Amniotic epithelial cell (primary cell): ENCODE results near the gene ZNF618.
A peak's percentile ranks its signal among the peaks of the same experiment; 100 is the strongest.

Experiments
- DNase-seq: peaks from one replicate; pipeline ENCODE4 v3.0.0-alpha.2; 2010; ENCODE audit warnings: low read depth

ZNF618 gene

DNA sequence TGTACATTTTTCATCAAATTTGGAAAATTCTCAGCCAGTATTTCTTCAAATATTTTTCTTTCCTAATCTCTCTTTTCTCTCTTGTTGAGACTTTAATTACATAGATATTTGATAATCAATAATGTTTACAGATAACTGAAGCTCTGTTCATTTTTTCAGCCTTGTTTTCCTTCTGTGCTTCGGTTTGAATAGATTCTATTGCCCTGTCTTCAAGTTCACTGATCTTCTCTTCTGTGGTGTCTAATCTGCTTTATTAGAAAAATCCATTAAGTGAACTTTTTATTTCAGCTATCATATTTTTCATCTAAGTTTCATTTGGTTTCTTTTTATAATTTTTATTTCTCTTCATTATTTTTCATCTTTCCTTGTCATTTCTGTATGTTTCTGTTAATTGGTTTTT lies 147.9 kb downstream of the ZNF618 start:
- DNase-seq: no peak

DNA sequence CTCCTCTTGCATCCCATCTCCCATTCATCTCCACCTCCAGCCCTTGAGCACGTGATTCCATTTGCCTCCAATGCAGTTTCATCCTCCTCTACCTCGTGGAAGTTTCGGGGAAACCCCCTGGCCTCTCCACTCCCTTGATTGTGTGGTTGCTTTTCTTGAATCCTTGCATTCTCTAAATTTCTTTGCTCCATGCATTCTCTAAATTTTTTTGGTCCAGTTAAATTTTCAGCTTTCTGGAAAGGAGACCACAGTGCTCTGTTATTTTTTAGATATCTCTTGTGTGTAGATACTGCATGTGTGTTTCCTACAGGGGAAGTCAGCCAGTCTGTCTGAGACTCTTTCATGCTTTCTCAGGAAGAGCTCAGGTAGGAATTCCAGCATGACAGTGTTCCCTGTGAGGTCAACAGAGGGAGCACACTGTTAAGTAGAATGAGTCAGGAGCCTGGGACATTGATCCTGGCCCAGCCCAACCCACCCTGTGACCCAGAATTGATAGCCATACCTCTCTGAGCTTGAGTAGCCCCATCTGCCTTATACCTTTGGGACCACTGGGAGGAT lies 149.2 kb downstream of the ZNF618 start:
- DNase-seq: peak; percentile 7

GRCh38 chr9:114025760-114026159 lies 149.7 kb downstream of the ZNF618 start:
- no peak for DNase-seq

GRCh38 chr9:114026335-114026734 lies 150.2 kb downstream of the ZNF618 start:
- no peak for DNase-seq

DNA sequence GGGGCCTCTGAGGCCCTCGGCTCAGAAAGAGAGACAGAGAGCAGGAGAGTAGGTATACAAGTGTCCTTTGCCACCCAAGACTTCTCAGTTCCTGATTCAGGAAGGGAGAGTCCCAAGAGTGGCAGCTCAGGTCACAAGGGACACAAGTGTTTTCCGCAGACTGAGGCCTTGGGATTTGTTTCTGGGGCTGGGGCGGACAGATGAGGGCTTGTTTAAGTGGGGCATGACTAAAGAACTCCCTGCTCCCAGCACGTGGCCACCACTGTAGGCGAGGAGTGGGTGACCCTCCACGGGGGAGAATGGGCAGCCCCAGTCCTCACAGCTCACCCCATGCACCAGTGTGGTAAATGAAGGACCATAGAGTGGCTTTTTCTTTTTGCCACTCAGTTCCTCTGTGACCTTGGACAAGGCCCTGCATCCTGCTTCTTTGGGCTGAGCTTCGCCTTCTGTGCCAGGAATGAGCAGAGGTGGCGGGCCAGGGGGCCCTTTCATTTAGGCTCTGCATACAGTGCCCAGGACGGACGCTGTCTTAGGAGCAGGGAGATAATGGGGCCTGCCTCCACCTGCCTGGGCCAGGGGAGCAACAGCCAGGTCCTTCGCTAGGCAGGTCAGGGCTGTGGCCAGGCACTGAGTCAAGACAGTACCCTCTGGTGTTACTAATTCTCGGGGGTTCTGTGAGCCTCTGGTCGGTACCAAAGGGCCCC lies 151.2 kb downstream of the ZNF618 start:
- no peak for DNase-seq

DNA sequence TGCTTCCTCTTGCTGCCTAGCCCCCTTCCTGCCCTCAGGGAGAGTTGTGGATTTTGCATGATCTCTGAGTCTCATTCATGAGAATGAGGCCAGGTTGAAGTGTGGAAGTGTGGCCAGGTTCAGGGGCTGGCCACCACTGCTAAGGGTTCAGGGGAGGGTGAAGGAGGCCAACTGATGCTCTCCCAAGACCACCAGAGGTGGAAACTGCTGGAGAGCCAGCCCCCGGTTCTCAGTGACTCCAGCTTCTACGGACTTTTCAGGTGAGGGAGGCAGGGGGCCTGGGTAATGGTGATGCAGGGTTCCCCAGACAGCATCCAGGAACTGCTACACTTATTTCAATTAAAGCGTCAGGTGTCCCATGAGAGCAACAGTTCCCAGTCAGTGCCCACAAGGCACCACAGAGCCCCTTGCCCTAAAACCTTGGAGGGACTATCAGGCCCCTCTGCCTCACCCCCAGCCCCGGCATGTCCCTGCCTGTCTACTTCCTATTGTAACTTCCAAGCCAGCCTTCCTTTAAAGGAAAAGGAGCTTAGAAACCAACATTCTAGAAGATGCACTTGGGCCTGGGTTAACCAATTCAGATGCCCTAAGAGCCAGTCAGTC lies 151.9 kb downstream of the ZNF618 start:
- DNase-seq: no peak

DNA sequence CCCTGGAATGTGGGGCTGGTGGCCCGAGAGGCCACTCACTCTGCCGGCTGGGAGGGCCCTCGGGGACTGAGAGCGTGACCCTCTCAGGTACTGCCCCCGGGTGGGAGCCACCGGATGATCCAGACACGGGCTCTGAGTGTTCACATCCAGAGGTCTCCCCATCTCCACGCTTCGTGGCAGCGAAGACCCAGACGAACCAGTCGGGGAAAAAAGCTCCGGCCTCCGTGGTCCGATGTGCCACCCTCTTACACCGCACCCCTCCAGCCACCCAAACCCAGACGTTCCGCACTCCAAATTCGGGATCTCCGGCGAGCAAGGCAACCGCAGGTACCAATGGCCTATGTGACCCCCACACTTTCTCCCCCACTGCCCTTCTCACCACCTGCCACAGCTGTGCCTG lies 152.5 kb downstream of the ZNF618 start:
- DNase-seq: no peak

DNA sequence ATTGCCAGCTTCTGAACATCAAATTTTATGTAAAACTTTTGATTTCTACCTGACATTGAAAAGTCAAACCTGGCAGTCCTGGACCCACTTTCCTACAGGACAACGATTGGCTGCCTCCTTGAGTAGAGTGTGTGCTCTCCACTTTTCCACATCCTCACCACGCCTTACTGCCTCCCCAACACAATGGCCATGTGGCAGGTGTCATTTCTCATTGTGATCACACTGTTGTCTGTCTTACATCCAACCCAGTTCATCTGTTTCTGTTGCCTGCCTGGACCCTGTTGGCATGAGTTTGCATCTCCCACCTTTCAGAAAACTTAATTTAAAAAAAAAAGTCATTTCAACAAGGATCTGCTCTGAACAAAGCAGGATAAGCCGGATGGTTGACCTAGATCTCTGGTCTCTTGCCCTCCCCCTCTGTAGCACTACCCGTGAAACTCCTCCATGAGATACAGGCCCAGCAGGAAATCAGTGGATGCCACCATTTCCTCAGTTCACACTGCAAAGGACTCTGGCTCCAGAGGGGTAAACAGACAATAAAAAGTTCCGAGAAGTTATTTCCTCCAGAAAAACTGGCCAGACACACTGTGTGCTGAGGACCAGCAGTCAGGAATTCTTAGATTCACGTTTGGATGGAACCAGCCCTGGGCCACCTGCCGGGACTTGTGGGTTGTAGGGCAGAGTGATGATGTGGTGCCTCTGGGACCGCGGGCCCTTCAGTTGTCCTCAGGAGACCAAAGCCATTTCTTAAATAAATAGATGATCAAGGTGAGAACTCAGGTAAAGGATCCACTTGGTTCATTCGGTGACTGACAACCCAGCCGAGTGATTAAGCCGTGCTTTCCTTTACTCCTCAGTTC lies 153.4 kb downstream of the ZNF618 start:
- no peak for DNase-seq

DNA sequence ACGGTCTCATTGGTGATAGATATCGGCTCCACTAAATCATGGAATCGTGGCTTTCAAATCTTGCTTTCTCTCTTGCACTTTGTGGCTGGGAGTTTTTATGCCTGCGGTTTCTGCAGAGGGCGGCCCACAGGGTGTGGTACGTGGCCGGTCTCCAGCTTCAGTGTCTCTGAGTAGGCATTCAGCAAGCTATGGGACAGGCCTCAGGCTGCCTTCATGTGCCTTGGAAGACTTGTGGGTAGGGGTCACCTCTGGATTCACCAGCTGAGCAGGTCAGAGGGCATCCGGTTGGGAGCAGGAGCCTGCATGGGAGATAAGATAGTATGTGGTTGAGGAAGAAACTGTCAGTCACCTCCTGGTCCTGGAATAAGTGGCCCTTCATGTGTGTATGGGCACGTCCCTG lies 154.3 kb downstream of the ZNF618 start:
- no peak for DNase-seq

GRCh38 chr9:114031037-114031630 lies 155.0 kb downstream of the ZNF618 start:
- DNase-seq: no peak

- DNase-seq: no peak
Measured at GRCh38 chr9:114031948-114032840, 156.1 kb downstream of the ZNF618 start.

- DNase-seq: peak; percentile 15
Measured at GRCh38 chr9:114033397-114034103, 157.4 kb downstream of the ZNF618 start.

DNA sequence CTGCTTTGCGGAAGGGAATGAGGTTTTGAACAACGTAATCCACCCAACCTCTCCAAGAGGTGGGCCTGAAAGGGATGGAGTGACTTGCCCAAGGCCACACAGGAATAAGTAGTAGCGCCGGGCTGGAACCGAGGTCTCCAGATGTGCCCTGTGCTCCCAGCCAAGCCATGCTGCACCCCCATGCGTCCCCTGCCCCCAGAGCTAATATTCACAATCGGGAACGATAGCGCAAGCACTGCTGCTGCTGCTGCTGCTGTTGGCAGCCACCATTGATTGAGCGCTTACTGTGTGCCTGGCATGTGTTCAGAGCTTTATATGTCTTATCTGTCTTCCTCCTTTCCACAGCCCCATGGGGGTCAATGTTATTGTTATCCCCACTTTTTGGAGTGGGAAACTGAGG lies 158.1 kb downstream of the ZNF618 start:
- no peak for DNase-seq

DNA sequence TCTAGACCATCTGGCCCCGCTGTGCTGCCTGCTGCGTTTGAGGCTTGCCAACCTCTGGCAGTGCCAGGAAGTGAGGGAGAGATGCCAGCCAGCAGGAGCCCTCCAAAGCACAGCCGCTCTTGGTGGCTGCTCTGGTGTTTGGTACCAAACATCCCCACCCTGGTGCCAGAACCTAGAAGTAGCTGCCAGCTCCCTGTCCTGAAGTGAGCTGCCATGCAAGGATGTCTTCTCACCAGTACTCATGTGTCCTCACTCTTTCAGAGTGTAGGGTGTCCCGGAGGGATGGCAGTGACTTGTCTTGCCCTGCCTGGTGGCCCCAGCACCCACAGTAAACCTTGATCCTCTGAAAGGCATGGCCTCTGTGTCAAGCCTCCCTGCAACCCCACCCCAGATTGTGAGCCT lies 158.6 kb downstream of the ZNF618 start:
- no peak for DNase-seq

GRCh38 chr9:114035221-114035844 lies 159.2 kb downstream of the ZNF618 start:
- DNase-seq: no peak

DNA sequence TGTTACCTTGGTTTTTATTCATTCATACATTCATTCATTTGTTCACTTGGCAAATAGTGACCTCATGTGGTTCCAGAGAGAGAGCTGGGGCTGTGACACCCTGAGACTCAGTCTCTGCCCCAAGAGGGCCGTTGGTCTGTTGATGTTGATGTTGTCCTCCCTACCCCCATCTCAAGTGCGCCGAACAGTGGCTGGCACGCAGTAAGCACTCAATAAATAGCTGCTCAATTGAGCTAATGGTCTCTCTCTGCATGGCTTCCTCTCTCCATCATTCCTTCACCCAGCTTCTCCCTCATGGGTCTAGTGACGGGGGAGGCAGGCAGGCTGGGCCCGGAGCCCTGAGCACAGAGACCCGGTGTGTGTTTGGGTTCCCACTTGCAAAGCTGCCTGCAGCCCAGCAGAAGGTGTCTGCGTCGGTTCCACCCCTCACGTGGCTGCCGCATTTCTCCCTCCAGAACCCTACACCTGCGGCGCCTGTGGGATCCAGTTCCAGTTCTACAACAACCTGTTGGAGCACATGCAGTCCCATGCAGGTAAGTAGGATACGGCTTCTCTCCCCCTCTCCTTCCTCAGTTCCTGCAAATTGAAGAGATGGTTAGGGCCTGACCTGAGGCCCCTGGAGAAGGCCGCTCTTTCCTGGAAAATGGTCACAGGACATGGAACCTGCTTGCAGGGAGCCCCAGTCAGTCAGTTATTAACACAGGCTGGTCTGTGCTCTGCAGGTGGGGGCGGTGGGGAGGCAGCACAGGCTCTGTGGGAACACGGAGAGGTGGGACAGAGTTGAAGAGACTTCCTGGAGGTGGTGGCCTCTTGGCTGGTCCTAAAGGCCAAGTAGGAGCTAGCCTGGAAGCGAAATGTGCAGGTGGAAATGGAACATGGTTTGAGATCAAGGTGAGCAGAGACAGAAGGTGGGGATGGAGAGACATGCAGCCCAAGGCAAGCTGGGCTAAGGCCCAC lies 160.0 kb downstream of the ZNF618 start:
- no peak for DNase-seq

DNA sequence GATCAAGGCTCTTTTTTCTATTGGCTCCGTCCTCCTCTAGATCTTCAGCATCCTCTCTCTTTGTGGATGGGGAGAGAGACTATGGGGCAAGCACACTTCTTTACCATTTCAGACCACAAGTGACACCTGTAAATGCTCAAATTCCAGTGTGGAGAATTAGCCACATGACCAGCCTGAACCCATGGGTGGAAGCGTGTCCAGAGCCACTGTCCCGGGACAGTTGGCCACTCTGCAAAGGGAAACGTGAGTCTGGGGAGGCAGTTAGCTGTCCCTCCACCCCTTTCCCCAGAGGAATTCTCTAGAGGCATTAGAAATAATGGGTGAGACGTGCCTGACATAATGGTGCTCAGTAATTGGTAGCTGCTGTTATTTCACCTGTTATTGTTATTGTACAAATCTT lies 161.1 kb downstream of the ZNF618 start:
- no peak for DNase-seq

- no peak for DNase-seq
Measured at GRCh38 chr9:114037961-114038723, 162.0 kb downstream of the ZNF618 start.
